M059J (cell line): ENCODE data around the gene IGF1R. TPM values are rescaled to one million over a fixed set of nuclear protein-coding genes. Genes with fewer than 3 reads are reported as not detected.

Experiments used
- DNase-seq: peaks from one replicate; pipeline ENCODE4 v3.0.0-alpha.2; 2012; ENCODE audit warnings: low read depth
- total RNA-seq: library from RNA; depleted of rRNA; stranded (reverse); fragments of >200 nt; shearing (Covaris generic); gene quantifications from 2 replicates; pipeline ENCODE4 v1.2.3, GENCODE V29; 2014

The IGF1R gene
- total RNA-seq, 1 experiment from 2014 or later: 8.1 TPM

- DNase-seq: no peak
These were observed 96.8 kb downstream of the IGF1R start for GRCh38 chr15:98745179-98745578.

GRCh38 chr15:98745650-98746374, 97.5 kb downstream of the IGF1R start:
- peak; percentile 40 for DNase-seq

GRCh38 chr15:98746375-98747155, 98.2 kb downstream of the IGF1R start:
- no peak for DNase-seq

GRCh38 chr15:98751767-98752166, 103.4 kb downstream of the IGF1R start:
- DNase-seq: no peak

GRCh38 chr15:98753726-98754656, 105.7 kb downstream of the IGF1R start:
- peak; percentile 51 for DNase-seq

GRCh38 chr15:98754657-98755022, 106.3 kb downstream of the IGF1R start:
- DNase-seq: no peak

- peak; percentile 30 for DNase-seq
These were observed 106.8 kb downstream of the IGF1R start for GRCh38 chr15:98755138-98755537.

GRCh38 chr15:98755781-98756180, 107.4 kb downstream of the IGF1R start:
- no peak for DNase-seq

- DNase-seq: no peak
These were observed 109.9 kb downstream of the IGF1R start for GRCh38 chr15:98758224-98758623.

- DNase-seq: no peak
These were observed 110.9 kb downstream of the IGF1R start for GRCh38 chr15:98759277-98759676.

GRCh38 chr15:98760112-98760826, 111.9 kb downstream of the IGF1R start:
- DNase-seq: no peak

GRCh38 chr15:98760975-98761374, 112.6 kb downstream of the IGF1R start:
- no peak for DNase-seq

GRCh38 chr15:98763179-98763578, 114.8 kb downstream of the IGF1R start:
- DNase-seq: no peak

- no peak for DNase-seq
These were observed 116.0 kb downstream of the IGF1R start for GRCh38 chr15:98764291-98764690.

- no peak for DNase-seq
These were observed 117.3 kb downstream of the IGF1R start for GRCh38 chr15:98765610-98766009.

GRCh38 chr15:98767692-98768091, 119.4 kb downstream of the IGF1R start:
- DNase-seq: no peak

GRCh38 chr15:98769867-98770266, 121.5 kb downstream of the IGF1R start:
- no peak for DNase-seq

GRCh38 chr15:98770984-98771383, 122.6 kb downstream of the IGF1R start:
- DNase-seq: no peak

GRCh38 chr15:98771541-98771940, 123.2 kb downstream of the IGF1R start:
- DNase-seq: no peak

GRCh38 chr15:98772895-98773294, 124.6 kb downstream of the IGF1R start:
- DNase-seq: no peak

- DNase-seq: no peak
These were observed 125.3 kb downstream of the IGF1R start for GRCh38 chr15:98773616-98774015.
